ENCODE measurements around the gene STUM.

GRCh38 chr1:226510453-226510852 is 38.1 kb upstream of the STUM start:
- TF ChIP-seq CTCF (IDR thresholded peaks at IDR 0.05) (no peak), REST (IDR thresholded peaks at IDR 0.05; ENCODE audit: insufficient read depth in 1 of 2, low read depth in 2 of 2, low read length in 1 of 2) (no peak), POLR2AphosphoS5 (IDR thresholded peaks at IDR 0.05; ENCODE audit: low read depth, low read length) (no peak), SIN3A (IDR thresholded peaks at IDR 0.05; ENCODE audit: borderline replicate concordance, insufficient read depth, low read depth, low read length) (no peak), TCF7L2 (IDR thresholded peaks at IDR 0.05; ENCODE audit: low read depth, low read length) (no peak)

Measured in Panc1 (cell line).